Stomach (tissue), 9 donors: Measurements from ENCODE around the gene SPHKAP. TPM values are rescaled to one million over a fixed set of nuclear protein-coding genes. Genes with fewer than 3 reads are reported as not detected.
A peak's percentile ranks its signal among the peaks of the same experiment; 100 is the strongest.

ENCODE experiments used
- DNase-seq, 2 donors: peaks; one replicate each; pipeline versions ENCODE4 v3.0.0 to v3.0.0-alpha.2; 2013 to 2019
- H3K27ac ChIP-seq, 5 donors: fragments of 200-600 bp in 4 of 5; sonication (generic) in 4 of 5; one replicate each; pipeline ENCODE4 v1.5.1; 2013 to 2019; ENCODE audit warnings: mild to moderate bottlenecking in 1 of 5, moderate library complexity in 1 of 5
- H3K27me3 ChIP-seq, 3 donors: fragments of 200-600 bp; sonication (generic); one replicate each; pipeline ENCODE4 v1.5.1; 2017 to 2019; ENCODE audit warnings: mixed run types in 1 of 3
- H3K36me3 ChIP-seq, 4 donors: fragments of 200-600 bp; sonication (generic); 1 replicate in 3 of 4; 2 replicates in 1 of 4; pipeline ENCODE4 v1.5.1; 2016 to 2019
- H3K4me1 ChIP-seq, 4 donors: fragments of 200-600 bp; sonication (generic); one replicate each; pipeline ENCODE4 v1.5.1; 2016 to 2019
- H3K4me3 ChIP-seq, 4 donors: fragments of 200-600 bp; sonication (generic) in 3 of 4; one replicate each; pipeline ENCODE4 v1.5.1; 2016 to 2019; ENCODE audit warnings: mild to moderate bottlenecking in 1 of 4
- H3K9me3 ChIP-seq, 4 donors: fragments of 200-600 bp; sonication (generic); one replicate each; pipeline ENCODE4 v1.5.1; 2016 to 2019
- CTCF ChIP-seq, 7 experiments: fragments of 450-650 bp in 4 of 7; fragments of 200-600 bp in 3 of 7; sonication (generic) in 3 of 7; IDR thresholded peaks; one replicate each; pipeline ENCODE4 v1.5.1; 2016 to 2019; ENCODE audit warnings: antibody characterized with exemption in 7 of 7, control low read depth in 2 of 7, mild to moderate bottlenecking in 1 of 7
- EP300 ChIP-seq: sonication (generic); formaldehyde crosslinking; IDR thresholded peaks from one replicate; pipeline ENCODE4 v1.6.1; 2017; ENCODE audit warnings: antibody characterized with exemption
- POLR2A ChIP-seq, 4 donors: fragments of 450-650 bp; IDR thresholded peaks; one replicate each; pipeline ENCODE4 v1.6.1; 2016; ENCODE audit warnings: antibody characterized with exemption in 4 of 4, control low read depth in 2 of 4, mild to moderate bottlenecking in 1 of 4, moderate library complexity in 1 of 4
- POLR2AphosphoS5 ChIP-seq, 3 donors: sonication (generic); formaldehyde crosslinking; IDR thresholded peaks; one replicate each; pipeline ENCODE4 v1.6.1; 2016; ENCODE audit warnings: antibody characterized with exemption in 3 of 3
- WGBS, 5 donors: extraction: QIAGEN DNeasy Blood & Tissue Kit in 3 of 5; methylation state at CpG; one replicate each; pipeline versions ENCODE4 v1.1.5 to v1.1.7; 2013 to 2018; 5-methylcytosine and 5-hydroxymethylcytosine counted together
- intact Hi-C: fragments of 100-400 bp; cut with DNase I; formaldehyde crosslinking; loops from one replicate; pipeline ENCODE4 v1.15.1; 2023; ENCODE audit warnings: low total_unique reads
- polyA plus RNA-seq, 3 donors: library from polyadenylated mRNA; stranded (reverse); fragments of 200-250 nt; gene quantifications; one replicate each; pipeline ENCODE4 v1.2.3, GENCODE V29; 2013
- total RNA-seq, 5 donors: library from RNA; depleted of rRNA; stranded (reverse); fragments of >200 nt; gene quantifications; one replicate each; pipeline versions ENCODE4 v1.1.0 to v1.2.3, GENCODE V29; 2014 to 2016
- donor health status: healthy with polysubstance abuse.
- donor health status: Bipolar disorder and iron deficiency.
- donor health status: healthy.

SPHKAP gene
- total and polyA plus RNA-seq, 8 donors: 0.03 to 2.2 TPM; not detected in 6

- TF ChIP-seq POLR2A (IDR thresholded peaks at IDR 0.05): no peak
- TF ChIP-seq POLR2AphosphoS5 (IDR thresholded peaks at IDR 0.05): no peak
- no peak for TF ChIP-seq CTCF (IDR thresholded peaks at IDR 0.05)
- no peak for TF ChIP-seq EP300
- Histone ChIP-seq H3K9me3 (no peaks in the 10 kb centered on the region), H3K36me3 (no peaks in the 10 kb centered on the region), H3K27ac (no peak overlapping the region), H3K27me3 (peaks cover 0 to 9% (median 0%) of the 10 kb centered on the region in 3 donors), H3K4me1 (no peaks in the 10 kb centered on the region), H3K4me3 (no peak overlapping the region)
- intact Hi-C loops: no loop called here
- WGBS, 5 donors: 48 to 73% (median 60%) methylated on average over 4 of the region's 4 CpGs
- no peak for DNase-seq
Observed at GRCh38 chr2:228064024-228064423, 117.5 kb downstream of the SPHKAP start.

GRCh38 chr2:228063558-228063957, 117.9 kb downstream of the SPHKAP start:
- no peak for DNase-seq
- 27 to 73% (median 42%) methylated on average over 1 of the region's 1 CpG for WGBS, 5 donors
- TF ChIP-seq POLR2AphosphoS5 (IDR thresholded peaks at IDR 0.05): no peak
- TF ChIP-seq EP300: no peak
- no peak for TF ChIP-seq POLR2A (IDR thresholded peaks at IDR 0.05)
- TF ChIP-seq CTCF (IDR thresholded peaks at IDR 0.05): no peak
- intact Hi-C loops: no loop called here
- Histone ChIP-seq H3K27ac (no peak overlapping the region), H3K27me3 (peaks cover 0 to 9% (median 0%) of the 10 kb centered on the region in 3 donors), H3K9me3 (no peaks in the 10 kb centered on the region), H3K36me3 (no peaks in the 10 kb centered on the region), H3K4me3 (no peak overlapping the region), H3K4me1 (no peaks in the 10 kb centered on the region)

- TF ChIP-seq POLR2A (IDR thresholded peaks at IDR 0.05): no peak
- no peak for TF ChIP-seq POLR2AphosphoS5 (IDR thresholded peaks at IDR 0.05)
- no peak for TF ChIP-seq EP300
- no peak for TF ChIP-seq CTCF (IDR thresholded peaks at IDR 0.05)
- DNase-seq: peak in 1 of 2 donors; percentile 2
- intact Hi-C loops: no loop called here
- no peak overlapping the region for H3K27ac ChIP-seq
- no peaks in the 10 kb centered on the region for H3K27me3 ChIP-seq
- H3K4me1 ChIP-seq: no peaks in the 10 kb centered on the region
- no peaks in the 10 kb centered on the region for H3K9me3 ChIP-seq
- H3K36me3 ChIP-seq: no peaks in the 10 kb centered on the region
- 56 to 82% (median 64%) methylated on average over 2 of the region's 2 CpGs for WGBS, 5 donors
- H3K4me3 ChIP-seq: no peak overlapping the region
Observed at GRCh38 chr2:228059735-228060134, 121.8 kb downstream of the SPHKAP start.

GRCh38 chr2:228056293-228057097, 125.0 kb downstream of the SPHKAP start:
- H3K9me3 ChIP-seq: no peaks in the 10 kb centered on the region
- no peak overlapping the region for H3K27ac ChIP-seq
- H3K27me3 ChIP-seq: no peaks in the 10 kb centered on the region
- no peaks in the 10 kb centered on the region for H3K36me3 ChIP-seq
- no peak for TF ChIP-seq POLR2A (IDR thresholded peaks at IDR 0.05)
- TF ChIP-seq EP300: no peak
- no peak for TF ChIP-seq CTCF (IDR thresholded peaks at IDR 0.05)
- no peak for TF ChIP-seq POLR2AphosphoS5 (IDR thresholded peaks at IDR 0.05)
- 66 to 72% (median 67%) methylated on average over 4 of the region's 4 CpGs for WGBS, 5 donors
- no peak for DNase-seq
- no peak overlapping the region for H3K4me3 ChIP-seq
- intact Hi-C loops: no loop called here
- H3K4me1 ChIP-seq: no peaks in the 10 kb centered on the region
